Panc1 (cell line): Measurements from ENCODE around the gene FANCC. TPM values are rescaled to one million over a fixed set of nuclear protein-coding genes. Genes with fewer than 3 reads are reported as not detected.

Experiments used
- ATAC-seq: fragments of 200-7000 bp; cut with Tn5 transposase; 2 replicates; pipeline ENCODE4 v1.9.1; 2020; ENCODE audit warnings: mild to moderate bottlenecking, moderate library complexity
- BruUV-seq: library from RNA; stranded (reverse); fragments of 400-500 nt; replicated peaks from 2 replicates; lab custom pipeline; 2021; lab: Mats Ljungman, UMichigan
- CTCF ChIA-PET: fragments of 300-600 bp; sonication (Branson Sonifier 250); formaldehyde crosslinking; loops from one replicate; lab custom pipeline; 2022; ENCODE audit warnings: antibody characterized with exemption; lab: Charles Lee
- POLR2A ChIA-PET: fragments of 300-600 bp; sonication (Branson Sonifier 250); formaldehyde crosslinking; loops from one replicate; lab custom pipeline; 2022; ENCODE audit warnings: antibody characterized with exemption; lab: Charles Lee
- DNase-seq: peaks from one replicate; pipeline ENCODE4 v3.0.0-alpha.2; 2010; ENCODE audit warnings: low read depth, low spot score
- H3K27ac ChIP-seq: 2 replicates; pipeline ENCODE4 v1.5.1; 2011; ENCODE audit warnings: mild to moderate bottlenecking, low read length, inconsistent platforms
- H3K27me3 ChIP-seq: fragments of 200-500 bp; sonication (Bioruptor generic); 2 replicates; pipeline ENCODE4 v1.6.0; 2014; ENCODE audit warnings: low read length, inconsistent platforms; ENCODE audit not compliant: control insufficient read depth, insufficient read depth
- H3K36me3 ChIP-seq: fragments of 200-500 bp; sonication (Bioruptor generic); 2 replicates; pipeline ENCODE4 v1.5.1; 2014; ENCODE audit warnings: inconsistent platforms, mild to moderate bottlenecking, low read length, moderate library complexity; ENCODE audit not compliant: control insufficient read depth, insufficient read depth
- H3K4me1 ChIP-seq: 2 replicates; pipeline ENCODE4 v1.5.1; 2011; ENCODE audit warnings: inconsistent platforms, mild to moderate bottlenecking, low read length, moderate library complexity; ENCODE audit not compliant: control insufficient read depth, insufficient read depth
- H3K4me3 ChIP-seq, 2 experiments: 2 replicates each; pipeline ENCODE4 v1.5.1; 2011 to 2012; ENCODE audit warnings: low read depth in 2 of 2, low read length in 2 of 2, mild to moderate bottlenecking in 2 of 2, inconsistent platforms in 1 of 2, moderate library complexity in 1 of 2
- H3K9me3 ChIP-seq: fragments of 200-500 bp; sonication (Bioruptor generic); 2 replicates; pipeline ENCODE4 v1.5.1; 2014; ENCODE audit warnings: low read depth, mild to moderate bottlenecking, inconsistent platforms, low read length, moderate library complexity; ENCODE audit not compliant: control insufficient read depth, insufficient read depth
- POLR2AphosphoS5 ChIP-seq: IDR thresholded peaks from 2 replicates; pipeline ENCODE4 v1.6.1; 2012; ENCODE audit warnings: mild to moderate bottlenecking, low read depth, low read length, moderate library complexity
- SIN3A ChIP-seq: IDR thresholded peaks from 2 replicates; pipeline ENCODE4 v1.6.1; 2012; ENCODE audit warnings: low read depth, mild to moderate bottlenecking, low read length, moderate library complexity, borderline replicate concordance; ENCODE audit not compliant: insufficient read depth
- TCF7L2 ChIP-seq: IDR thresholded peaks from 2 replicates; pipeline ENCODE4 v1.6.1; 2011; ENCODE audit warnings: mild to moderate bottlenecking, low read depth, low read length, inconsistent platforms
- in situ Hi-C: cut with HindIII; loops from 2 replicates; pipeline ENCODE4 v1.10.0; 2016; ENCODE audit warnings: low sequenced_read_pairs, low pct_unique_long_range_greater_than_20kb
- intact Hi-C: fragments of 100-400 bp; cut with micrococcal nuclease; formaldehyde crosslinking; loops from one replicate; pipeline ENCODE4 v1.10.0; 2022; ENCODE audit not compliant: unreplicated experiment
- total RNA-seq: library from RNA; stranded (reverse); gene quantifications from one replicate; pipeline ENCODE4 v1.2.1, GENCODE V29; 2021; ENCODE audit not compliant: unreplicated experiment
- TF ChIP-seq, protein P1 (sequence below): fragments of 450-650 bp; IDR thresholded peaks from 2 replicates; pipeline ENCODE4 v1.5.1; 2017; ENCODE audit warnings: mild to moderate bottlenecking
- TF ChIP-seq, protein P2 (sequence below), 2 experiments: IDR thresholded peaks; 2 replicates each; pipeline ENCODE4 v1.6.1; 2011 to 2012; ENCODE audit warnings: low read depth in 2 of 2, control low read depth in 1 of 2, low read length in 1 of 2, mild to moderate bottlenecking in 1 of 2, moderate library complexity in 1 of 2; ENCODE audit not compliant: insufficient read depth in 1 of 2

The FANCC gene
- total RNA-seq, 1 experiment from 2014 or later, result 17.8 TPM

DNA sequence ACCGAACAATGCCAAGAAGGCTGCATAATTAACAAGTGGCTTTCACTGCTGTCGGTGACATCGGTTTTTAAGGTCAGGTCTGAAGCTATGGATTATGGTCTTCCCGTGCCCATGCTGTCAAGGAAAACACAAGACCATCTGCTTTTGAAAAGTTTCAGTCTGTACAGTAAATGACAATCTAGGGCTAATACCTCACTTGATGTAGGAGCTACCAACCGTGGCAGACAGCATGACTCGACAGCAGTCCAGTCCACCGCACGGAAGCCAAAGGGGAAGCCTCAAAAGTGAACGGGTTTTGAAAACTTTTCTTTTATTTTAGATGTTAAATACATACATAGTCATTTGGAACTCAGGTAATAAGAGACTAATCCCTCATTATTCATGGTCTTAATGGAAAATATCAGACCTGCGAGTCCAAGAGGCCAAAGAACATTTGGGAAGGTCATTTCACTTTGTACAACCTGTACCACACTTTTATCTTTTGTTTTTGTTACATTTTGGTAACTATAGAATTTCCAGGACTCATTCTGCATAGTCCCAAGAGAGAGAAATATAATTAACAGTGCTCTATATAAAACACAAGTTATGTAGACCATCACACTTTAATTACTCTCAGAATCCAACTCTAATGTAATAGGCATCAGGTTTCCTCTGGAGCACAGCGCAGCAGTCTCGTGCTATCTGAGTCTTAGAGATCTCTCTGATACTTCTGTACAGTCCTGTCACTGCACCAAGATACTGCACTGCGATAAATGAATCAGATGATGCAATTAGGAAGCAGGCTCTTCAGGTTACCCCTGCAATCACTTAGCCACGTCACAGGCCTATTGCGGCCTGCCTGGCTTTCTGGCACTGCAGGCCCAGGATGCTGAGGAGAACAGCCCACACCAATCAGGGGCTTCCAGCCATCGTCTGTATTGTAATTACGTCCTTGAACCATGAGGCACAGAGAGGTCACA lies 184.9 kb downstream of the FANCC start:
- Histone ChIP-seq H3K9me3 (no peaks in the 10 kb centered on the region), H3K36me3 (no peaks in the 10 kb centered on the region), H3K4me3 (no peak overlapping the region), H3K27ac (no peak overlapping the region), H3K4me1 (no peaks in the 10 kb centered on the region), H3K27me3 (no peaks in the 10 kb centered on the region)
- ChIA-PET CTCF (no interaction called here), POLR2A (no interaction called here)
- in situ Hi-C loops, result no loop called here
- ATAC-seq, result no peak
- BruUV-seq, result no TSS peak
- intact Hi-C loops, result no loop called here
- TF ChIP-seq, protein P1, sequence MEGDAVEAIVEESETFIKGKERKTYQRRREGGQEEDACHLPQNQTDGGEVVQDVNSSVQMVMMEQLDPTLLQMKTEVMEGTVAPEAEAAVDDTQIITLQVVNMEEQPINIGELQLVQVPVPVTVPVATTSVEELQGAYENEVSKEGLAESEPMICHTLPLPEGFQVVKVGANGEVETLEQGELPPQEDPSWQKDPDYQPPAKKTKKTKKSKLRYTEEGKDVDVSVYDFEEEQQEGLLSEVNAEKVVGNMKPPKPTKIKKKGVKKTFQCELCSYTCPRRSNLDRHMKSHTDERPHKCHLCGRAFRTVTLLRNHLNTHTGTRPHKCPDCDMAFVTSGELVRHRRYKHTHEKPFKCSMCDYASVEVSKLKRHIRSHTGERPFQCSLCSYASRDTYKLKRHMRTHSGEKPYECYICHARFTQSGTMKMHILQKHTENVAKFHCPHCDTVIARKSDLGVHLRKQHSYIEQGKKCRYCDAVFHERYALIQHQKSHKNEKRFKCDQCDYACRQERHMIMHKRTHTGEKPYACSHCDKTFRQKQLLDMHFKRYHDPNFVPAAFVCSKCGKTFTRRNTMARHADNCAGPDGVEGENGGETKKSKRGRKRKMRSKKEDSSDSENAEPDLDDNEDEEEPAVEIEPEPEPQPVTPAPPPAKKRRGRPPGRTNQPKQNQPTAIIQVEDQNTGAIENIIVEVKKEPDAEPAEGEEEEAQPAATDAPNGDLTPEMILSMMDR, result no peak
- TF ChIP-seq POLR2AphosphoS5 (no peak), TCF7L2 (no peak), SIN3A (no peak)
- TF ChIP-seq, protein P2, sequence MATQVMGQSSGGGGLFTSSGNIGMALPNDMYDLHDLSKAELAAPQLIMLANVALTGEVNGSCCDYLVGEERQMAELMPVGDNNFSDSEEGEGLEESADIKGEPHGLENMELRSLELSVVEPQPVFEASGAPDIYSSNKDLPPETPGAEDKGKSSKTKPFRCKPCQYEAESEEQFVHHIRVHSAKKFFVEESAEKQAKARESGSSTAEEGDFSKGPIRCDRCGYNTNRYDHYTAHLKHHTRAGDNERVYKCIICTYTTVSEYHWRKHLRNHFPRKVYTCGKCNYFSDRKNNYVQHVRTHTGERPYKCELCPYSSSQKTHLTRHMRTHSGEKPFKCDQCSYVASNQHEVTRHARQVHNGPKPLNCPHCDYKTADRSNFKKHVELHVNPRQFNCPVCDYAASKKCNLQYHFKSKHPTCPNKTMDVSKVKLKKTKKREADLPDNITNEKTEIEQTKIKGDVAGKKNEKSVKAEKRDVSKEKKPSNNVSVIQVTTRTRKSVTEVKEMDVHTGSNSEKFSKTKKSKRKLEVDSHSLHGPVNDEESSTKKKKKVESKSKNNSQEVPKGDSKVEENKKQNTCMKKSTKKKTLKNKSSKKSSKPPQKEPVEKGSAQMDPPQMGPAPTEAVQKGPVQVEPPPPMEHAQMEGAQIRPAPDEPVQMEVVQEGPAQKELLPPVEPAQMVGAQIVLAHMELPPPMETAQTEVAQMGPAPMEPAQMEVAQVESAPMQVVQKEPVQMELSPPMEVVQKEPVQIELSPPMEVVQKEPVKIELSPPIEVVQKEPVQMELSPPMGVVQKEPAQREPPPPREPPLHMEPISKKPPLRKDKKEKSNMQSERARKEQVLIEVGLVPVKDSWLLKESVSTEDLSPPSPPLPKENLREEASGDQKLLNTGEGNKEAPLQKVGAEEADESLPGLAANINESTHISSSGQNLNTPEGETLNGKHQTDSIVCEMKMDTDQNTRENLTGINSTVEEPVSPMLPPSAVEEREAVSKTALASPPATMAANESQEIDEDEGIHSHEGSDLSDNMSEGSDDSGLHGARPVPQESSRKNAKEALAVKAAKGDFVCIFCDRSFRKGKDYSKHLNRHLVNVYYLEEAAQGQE (IDR thresholded peaks at IDR 0.05; ENCODE audit: insufficient read depth in 1 of 2, low read depth in 2 of 2, low read length in 1 of 2), result no peak
- DNase-seq, result no peak

DNA sequence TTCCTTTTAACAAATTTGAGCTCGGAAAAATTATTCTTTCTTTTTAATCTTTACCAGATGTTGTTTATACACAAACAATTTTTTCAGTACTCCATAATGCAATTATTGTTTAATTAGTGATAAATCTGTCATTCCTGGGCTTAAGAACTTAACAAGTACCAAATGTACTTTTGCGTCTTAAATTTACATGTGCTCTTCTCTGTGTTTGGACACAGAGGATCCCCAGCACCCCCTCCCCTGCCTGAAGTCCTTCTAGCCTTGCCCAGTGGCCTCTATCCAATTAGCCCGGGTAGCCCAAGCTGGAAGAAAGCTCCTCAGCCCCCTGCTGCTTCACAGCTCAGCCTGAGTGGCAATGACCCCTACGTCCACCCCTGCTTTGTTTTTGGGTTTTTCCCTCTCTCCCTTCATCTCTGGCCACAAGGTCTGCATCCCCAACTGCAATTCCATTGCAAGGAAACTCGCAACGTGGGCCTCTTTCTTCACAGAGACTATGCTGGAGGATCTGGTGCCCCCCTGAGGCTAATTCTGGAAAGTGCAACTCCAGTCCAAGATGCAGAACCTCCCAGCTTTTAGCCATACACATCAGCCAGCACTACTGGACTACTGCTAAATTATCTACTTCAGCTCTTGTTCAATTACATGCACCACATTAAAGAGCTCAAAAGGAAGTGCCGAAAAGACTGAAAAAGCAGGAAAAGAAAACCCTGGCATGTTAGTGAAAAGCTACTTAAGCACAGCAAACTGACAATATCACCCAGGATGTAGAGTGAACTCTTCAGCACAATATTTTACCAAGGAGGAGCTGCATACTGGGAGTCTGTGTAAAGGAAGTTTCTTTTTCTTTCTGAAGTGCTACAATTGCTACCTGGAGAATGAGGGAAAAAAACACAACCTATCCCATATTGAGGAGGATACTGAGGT lies 186.2 kb downstream of the FANCC start:
- no TSS peak for BruUV-seq
- Histone ChIP-seq H3K9me3 (no peaks in the 10 kb centered on the region), H3K27me3 (no peaks in the 10 kb centered on the region), H3K36me3 (no peaks in the 10 kb centered on the region), H3K4me3 (no peak overlapping the region), H3K4me1 (no peaks in the 10 kb centered on the region), H3K27ac (no peak overlapping the region)
- ATAC-seq (peak; percentile 80), DNase-seq (peak; percentile 22)
- ChIA-PET POLR2A (interaction anchor here (0.6 kb wide), 2 partner anchors 122 to 1780 kb away, joined by 3 read pairs; no protein-coding TSS in a partner anchor), CTCF (interaction anchor here (0.9 to 1.4 kb wide), 3 partner anchors 60 to 458 kb away, joined by 3 to 4 read pairs (median 3); no protein-coding TSS in a partner anchor)
- TF ChIP-seq, protein P1, result peak; percentile 84
- TF ChIP-seq, protein P2 (IDR thresholded peaks at IDR 0.05; ENCODE audit: insufficient read depth in 1 of 2, low read depth in 2 of 2, low read length in 1 of 2), result no peak
- TF ChIP-seq SIN3A (no peak), POLR2AphosphoS5 (no peak), TCF7L2 (no peak)
- intact Hi-C loops (no loop called here), in situ Hi-C loops (no loop called here)
